GM21717 (cell line): ENCODE results near the gene TBC1D12.
"Not testable (repeated sequence)": the region's sequence is repeated elsewhere in the genome, so short reads cannot be mapped to it uniquely, and the experiment has no call there.

Source experiments
- ATAC-seq: cut with Tn5 transposase; IDR thresholded peaks from one replicate; pipeline ENCODE4 v1.9.1; 2021; ENCODE audit warnings: mild to moderate bottlenecking, moderate library complexity; ENCODE audit not compliant: unreplicated experiment

The TBC1D12 gene

DNA sequence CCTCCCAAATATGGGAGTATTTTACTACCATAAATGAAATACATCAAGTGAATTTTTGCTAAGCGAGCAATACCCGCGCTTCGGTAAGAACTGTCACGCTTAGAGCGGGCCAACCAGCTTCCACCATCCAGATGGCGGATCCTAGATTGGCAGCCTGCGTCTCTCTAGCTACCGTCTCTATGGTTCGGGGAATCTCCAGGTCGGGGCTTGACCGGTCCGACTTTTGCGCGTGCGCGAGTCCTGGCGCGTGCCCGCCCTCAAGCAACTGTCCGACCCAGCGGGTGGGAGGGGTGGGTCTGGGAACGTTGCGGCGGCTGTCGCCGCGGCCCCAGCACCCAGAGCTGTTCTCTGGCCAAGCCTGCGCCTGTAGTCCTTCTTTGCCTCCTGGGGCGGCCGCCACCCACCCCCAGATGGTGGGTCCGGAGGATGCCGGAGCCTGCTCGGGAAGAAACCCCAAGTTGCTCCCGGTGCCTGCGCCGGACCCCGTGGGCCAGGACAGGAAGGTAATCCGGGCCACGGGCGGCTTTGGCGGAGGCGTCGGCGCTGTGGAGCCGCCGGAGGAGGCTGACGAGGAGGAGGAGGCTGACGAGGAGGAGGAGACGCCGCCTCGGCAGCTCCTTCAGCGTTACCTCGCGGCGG lies at the start of gene TBC1D12:
TSS of gene TBC1D12 (plus strand) at position 338 of the 639 bp plus-strand sequence. CDS start at position 411, 73 bp downstream.
- ATAC-seq = peak; percentile 66

DNA sequence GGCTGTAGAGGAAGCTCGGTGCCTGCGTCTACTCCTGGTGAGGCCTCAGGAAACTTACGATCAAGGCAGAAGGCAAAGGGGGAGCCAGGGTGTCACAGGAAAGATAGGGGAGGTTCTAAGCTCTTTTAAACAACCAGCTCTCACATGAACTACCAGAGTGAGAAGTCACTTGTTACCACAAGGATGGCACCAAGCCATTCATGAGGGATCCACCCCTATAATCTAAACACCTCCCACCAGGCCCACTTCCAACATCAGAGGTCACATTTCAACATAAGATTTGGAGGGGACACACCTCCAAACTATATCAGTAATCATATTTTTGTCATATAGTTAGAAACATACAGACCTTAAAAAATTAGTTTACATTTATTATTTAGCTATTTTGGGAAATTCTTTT lies 49.0 kb upstream of the TBC1D12 start:
- ATAC-seq = no peak

DNA sequence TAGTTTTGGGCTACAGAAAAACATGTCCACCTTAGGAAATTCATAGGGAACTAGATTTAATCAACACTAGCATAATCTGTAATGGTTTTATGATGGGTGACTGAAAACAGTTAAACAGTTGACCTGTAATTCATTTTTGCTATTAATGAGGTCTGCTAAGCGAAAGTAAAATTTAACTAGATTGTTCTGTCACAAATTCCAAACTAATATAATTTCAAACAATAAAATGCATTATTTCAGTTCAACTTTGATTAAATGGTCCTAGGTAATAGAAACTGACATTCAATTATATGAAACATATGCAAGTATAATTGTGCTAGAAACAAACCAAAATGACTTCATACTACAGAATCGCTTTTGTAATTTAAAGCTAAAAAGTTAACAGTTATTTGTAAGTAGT lies 46.5 kb upstream of the TBC1D12 start:
- ATAC-seq = no peak

DNA sequence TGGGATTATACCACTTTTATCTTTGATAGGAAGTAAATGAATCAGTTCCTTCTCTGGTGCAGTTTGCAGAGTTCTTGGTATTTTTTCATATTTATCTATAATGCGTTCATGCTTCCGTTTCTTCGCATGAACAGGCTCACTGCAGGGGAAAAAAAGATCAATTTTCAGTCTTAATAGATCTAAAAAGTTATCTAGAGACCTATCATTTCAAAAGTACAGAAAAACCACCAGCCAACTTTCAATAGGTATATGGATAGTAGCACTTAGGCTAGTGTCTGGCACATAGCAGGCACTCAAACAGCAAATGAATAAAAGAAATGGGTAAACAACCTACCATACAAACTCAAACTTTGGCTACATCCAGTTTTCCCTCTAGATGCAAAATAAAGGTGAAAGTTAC lies 45.1 kb upstream of the TBC1D12 start:
- ATAC-seq = no peak

DNA sequence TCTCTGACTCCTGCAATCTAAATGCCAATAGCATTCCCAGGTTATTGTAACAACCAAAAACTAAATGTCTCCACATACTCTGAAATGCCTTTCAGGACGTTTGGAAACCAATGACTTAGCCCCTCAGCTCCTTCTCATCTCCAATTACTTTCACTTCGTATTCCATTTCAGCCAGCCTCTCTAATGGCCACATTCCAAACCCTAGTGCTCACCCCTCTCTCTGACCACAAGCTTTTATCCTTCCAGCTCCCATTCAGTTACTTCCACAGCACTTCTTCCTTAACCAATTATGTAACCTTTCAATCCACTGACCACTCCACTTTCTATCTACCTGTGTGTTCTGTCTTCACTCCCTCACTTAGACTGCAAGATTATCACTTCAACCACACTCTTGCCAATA lies 43.9 kb upstream of the TBC1D12 start:
- no peak for ATAC-seq

DNA sequence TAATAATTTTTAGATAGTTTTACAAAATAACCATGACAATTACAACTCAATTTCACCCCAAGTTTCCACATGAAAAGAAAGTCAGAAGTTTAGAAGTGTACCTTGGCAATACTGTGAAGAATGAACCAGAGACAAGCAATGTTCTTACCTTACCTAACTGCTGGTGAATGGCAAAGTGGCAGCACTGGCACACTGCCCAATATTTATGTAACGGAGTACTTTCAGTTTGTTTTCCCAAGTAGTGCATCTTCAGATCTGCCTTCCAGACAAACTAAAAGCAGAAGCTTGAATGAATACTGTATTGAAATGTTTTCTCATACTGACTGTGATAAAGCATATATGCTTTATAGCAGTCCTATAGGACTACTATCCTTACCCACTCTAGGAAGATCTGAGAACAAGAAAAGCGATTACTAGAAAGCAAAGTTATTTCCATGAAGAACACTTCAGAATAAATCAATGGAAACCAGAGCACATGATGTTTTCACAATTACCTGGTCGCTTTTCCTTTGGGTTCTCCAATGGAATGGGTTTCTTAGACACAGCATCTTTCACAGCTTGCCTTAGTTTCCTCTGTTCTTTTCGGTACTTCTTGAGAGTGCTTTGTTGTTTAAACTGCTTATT lies 41.1 kb upstream of the TBC1D12 start:
- no peak for ATAC-seq

DNA sequence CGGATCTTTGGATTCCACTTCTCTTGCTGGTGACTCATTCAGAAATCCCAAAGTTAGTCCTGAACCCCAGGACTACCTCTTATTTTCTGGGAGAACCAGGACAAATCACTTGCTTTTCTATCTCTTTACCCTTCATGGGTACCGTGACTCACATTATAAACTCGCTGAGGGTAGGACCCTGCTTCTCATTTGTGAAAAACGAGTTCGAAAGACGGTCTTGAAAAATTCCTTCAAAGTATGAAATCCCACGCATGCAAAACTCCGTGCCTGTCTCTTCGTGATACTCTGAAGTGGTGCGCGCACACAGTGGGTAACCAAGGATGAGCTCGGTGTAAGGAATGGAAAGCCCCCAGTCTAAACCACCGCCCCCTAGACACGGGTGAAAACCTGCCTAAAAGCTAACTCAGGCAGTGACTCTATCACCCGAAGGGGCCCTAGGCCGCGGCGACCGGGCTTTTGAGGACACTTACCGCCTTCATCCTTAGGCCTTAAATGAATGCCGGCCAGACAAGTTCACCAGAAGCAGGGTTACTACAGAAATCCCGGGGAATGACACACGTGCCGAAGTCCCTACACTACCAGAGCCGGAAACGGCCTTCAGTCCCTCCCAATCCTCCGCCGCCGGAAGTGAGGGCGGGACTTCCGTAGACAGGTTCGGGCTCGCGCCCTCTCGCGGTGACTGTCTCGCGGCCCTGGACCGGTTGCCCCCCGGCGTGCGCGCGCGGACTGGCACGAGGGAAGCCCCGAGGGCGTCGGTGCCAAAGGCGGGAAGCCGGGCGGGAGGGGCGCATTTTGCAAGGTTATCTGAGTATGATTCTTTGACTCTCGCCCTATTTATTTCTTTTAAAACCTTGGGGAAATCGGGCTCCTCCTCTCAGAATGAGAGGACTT lies 39.7 kb upstream of the TBC1D12 start, which contains the start of gene NOC3L:
TSS of gene NOC3L (minus strand) at position 580 of the 891 bp plus-strand sequence. CDS start at position 479, 101 bp downstream.
- ATAC-seq = peak; percentile 98

DNA sequence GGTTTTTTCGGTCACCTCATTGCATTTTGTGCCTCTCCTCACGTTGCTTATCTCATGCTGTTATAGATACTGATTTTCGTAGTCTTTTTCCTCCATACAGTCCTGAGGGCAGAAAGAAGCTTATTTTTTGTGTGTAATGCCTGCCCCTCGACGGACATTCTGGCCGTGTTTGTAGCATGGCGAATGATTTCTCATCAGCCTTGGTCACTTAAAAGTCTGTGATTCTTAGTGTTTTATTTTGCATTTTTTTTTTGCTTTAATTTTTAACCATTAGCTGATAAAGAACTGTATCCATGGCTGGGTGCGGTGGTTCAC lies 39.1 kb upstream of the TBC1D12 start:
- ATAC-seq = peak; percentile 10

DNA sequence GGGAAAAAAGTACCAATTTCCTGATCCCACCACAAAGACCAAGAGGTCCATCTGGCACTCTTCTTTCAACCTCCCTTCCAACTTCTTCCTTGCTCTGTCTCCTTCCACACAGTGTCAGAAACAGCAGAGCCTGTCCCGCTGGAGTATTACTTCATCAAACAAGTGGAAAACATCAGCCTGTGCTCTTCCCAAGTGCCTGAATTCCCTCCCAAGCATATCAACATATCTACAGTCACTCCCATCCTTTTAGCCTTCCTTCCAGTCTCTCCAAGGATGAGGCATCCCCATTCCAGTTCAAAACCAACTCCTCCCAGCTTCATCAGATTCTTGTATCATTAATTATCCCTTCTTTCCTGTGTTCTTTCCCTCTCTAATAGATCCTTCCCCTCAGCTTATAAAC lies 37.9 kb upstream of the TBC1D12 start:
- ATAC-seq = no peak

DNA sequence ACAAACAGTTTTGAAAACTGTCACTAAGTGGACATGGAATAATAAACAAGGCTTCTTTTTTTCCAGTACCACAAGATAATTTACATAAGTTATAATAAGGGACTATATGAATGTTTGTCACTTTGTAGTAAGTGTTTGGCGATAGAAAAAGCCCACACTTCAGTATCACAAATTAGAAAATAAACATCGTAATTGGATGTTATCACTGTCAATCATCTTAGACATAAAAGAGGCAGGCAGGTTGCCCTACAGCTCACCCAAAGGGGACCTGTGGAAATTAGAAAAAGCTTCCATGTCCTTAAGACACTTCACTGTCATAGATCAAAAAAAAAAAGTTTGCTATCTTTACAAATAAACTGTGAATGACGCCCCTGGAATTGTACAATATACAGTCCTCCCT lies 36.0 kb upstream of the TBC1D12 start:
- ATAC-seq = no peak

DNA sequence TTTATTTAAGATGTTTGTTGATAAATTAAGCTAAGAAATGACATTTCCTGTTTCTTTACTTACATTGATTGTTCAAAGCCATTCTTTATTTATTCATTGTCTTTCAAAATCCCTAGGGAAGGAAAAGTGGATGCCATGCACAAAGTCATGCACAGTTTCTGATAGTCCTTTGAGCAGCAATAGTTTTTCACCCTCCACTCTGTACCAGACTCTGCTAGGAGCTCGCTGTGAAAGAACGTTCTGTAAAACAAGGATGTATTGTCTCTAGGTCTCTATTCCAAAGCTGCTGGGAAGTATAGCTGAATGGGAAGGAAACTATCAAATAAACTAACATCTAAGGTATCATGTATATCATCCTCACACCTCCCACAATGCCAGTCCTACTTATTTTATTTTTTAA lies 31.8 kb upstream of the TBC1D12 start:
- ATAC-seq = no peak

DNA sequence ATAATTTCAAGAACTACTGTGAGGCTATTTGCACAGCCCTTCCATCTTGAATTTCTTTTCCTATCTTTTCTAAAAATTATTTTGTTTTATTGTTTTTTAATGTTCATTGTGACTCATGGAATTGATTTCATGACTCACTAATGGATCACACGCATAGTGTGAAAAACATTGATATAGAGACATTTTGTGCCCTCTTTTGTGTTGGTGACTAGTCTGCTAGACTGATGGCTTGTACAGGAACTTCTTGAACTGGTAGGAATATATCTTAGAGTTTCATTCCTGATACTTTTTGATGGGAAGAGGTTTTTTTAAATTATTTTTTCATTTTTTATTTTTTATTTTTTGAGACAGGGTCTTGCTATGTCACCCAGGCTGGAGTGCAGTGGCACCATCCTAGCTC lies 27.0 kb upstream of the TBC1D12 start:
- no peak for ATAC-seq

DNA sequence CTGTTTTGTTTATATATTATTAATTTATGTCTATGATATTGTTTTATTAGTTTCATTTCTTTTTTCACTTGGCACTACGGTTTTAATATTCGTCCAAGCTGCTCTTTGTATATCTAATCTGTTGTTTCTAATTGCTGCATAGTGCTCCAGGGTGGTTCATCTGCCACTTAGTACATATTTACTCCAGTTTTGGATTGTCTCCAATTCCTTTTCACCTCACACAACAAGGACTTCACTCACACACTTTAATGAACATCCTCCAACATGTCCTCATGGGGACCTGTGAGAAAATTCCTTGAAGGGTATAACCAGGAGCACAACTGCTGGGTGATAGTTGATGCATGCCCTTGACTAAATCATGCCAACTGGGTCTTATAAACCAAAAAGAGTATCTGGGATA lies 25.5 kb upstream of the TBC1D12 start:
- ATAC-seq = no peak

DNA sequence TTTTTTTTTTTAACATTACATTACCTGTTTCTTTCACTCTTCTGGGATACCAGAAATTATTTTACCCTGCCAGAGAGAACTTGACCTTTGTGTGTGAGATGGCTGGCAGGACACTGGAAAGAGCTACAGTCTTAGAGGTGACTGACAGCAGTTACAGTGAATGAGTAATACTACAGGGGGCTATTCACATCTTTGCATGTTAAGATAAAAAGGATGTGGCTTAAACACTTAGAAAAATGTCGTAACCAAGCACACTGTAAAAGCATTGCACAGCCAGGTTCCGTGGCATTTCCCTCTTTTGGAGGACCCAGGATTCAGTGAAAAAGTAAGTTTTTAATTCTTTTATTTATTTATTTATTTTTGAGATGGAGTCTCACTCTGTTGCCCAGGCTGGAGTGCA lies 18.8 kb upstream of the TBC1D12 start:
- no peak for ATAC-seq

DNA sequence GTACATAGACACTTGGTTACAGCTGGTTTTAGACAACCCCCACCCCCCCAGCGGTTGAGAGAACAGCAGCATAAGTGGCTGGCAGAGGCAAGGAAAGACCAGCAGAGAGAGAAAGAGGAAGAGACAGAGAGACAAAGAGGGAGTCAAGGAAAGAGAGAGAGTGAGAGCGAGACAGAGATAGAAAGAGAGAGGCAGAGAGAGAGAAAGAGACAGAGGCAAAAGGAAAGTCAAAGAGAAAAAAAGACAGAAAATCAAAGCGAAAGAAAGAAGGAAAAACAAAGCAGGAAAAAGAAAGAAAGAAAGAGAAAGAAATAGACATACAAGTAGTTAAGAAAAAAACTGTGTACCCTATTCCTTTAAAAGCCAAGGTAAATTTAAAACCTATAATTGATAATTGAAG lies 16.6 kb upstream of the TBC1D12 start:
- not testable (repeated sequence) for ATAC-seq

DNA sequence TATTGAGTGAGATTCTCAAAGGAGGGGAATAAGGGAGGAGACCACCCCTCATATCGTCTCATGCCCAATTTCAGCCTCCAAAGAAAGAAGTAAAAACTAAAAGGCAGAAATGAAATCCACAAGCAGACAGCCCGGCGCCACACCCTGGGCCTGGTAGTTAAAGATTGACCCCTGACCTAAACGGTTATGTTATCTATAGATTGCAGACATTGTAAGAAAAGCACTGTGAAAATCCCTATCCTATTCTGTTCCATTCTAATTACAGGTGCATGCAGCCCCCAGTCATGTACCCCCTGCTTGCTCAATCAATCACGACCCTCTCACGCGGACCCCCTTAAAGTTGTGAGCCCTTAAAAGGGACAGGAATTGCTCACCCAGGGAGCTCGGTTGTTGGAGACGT lies 10.2 kb upstream of the TBC1D12 start:
- ATAC-seq = not testable (repeated sequence)

DNA sequence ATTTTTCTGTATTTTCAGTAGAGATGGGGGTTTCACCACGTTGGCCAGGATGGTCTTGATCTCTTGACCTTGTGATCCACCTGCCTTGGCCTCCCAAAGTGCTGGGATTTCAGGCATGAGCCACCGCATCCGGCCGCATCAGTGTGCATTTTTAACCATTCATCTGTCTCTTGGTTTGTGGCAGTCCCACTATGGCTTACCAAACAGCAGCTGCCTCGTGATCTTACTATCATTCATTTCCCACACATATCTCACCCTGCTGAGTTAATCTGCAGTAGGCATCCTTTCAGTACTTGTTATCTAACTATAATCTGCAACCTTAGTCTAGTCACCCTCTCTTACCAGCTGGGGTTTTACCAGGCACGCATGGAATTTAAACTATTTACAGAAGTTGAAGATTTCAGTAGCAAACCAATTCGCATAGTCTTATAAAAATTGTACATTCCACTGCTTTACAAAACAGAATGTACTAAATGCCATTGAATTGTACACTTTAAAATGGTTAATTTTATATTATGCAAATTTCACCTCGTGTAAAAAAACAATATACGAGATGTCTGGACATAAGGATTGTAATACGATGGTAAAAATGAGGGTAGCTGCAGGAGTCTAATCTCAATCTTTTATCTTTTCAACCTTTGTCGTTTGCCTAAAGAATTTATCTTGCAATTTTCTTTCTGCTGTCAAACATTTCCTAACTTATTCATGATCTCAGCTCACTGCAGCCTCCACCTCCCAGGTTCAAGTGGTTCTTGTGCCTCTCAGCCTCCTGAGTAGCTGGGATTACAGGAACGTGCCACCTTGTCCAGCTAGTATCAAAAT lies 4.6 kb upstream of the TBC1D12 start:
- no peak for ATAC-seq

DNA sequence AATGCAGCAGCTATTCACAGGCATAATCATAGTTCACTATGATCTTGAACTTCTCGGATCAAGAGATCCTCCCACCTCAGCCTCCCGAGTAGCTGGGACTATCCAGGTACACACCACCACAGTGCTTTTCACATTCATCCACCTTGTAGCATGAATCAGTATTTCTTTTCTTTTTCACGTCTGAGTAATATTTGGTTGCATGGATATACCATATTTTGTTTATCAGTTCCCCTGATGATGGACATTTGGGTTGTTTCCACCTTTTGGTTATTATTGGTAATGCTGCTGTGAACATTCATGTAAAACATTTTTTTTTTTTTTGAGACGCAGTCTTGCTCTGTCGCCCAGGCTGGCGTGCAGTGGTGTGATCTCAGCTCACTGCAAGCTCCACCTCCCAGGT lies 3.6 kb upstream of the TBC1D12 start:
- no peak for ATAC-seq

DNA sequence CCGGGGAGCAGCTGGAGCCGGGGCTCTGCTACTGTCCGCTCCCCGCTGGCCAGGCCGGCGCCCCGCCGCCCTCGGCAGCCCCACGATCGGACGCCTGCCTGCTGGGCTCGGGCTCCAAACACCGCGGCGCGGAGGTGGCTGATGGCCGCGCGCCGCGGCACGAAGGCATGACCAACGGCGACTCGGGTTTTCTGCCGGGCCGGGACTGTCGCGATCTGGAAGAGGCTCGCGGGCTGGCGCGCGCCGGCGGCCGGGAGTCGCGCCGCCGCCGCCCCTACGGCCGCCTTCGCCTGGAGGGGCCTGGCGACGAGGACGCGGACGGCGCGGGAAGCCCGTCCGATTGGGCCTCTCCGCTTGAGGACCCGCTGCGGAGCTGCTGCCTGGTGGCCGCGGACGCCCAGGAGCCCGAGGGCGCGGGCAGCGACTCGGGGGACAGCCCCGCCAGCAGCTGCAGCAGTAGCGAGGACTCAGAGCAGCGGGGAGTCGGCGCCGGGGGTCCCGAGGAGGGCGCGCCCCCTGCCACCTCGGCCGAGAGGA lies 570 bp downstream of the TBC1D12 start:
- peak; percentile 23 for ATAC-seq

DNA sequence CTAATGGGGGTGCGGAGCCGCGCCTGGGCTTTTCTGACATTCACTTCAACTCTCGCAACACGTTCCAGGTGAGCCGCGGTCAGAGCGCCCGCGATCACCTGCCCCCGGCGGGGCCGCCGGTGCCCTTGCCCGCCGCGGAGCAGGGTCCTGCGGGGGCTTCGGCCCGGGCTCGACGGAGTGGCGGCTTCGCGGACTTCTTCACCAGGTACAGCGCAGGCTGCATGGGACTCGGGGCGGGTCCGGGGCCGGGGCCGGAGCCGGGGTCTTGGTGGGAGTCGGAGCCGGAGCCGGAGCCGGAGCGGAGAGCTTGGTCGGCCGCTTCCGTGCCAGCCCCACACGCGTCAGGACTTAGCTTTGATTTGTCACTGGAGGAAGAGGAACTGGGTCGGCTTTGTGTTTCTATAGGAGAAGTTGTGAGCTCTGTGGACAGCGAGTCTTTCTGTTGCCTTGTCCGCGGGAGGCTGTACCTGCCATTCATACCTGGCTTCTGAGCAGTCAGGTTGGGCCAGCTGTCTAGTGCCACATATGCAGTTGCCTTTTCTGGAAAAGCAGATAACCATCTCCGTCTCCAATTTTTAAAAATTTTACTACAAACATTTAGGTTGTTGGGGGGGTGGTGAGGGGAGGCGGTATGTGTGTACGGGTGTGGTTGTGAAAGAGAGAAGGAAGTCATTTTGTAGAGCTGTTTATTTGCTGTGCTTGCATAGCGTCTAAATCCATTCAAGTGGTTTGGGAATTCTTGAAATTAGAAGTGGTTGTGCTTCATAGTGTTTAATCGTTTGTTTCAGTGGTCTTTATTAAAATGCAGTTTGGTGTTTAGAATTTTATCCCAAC lies 1.3 kb downstream of the TBC1D12 start:
- peak; percentile 68 for ATAC-seq
